Glomerular visceral epithelial cell (primary cell): ENCODE data around the gene STX4.

Experiments
- DNase-seq: peaks from one replicate; pipeline ENCODE4 v3.0.0-alpha.2; 2016; ENCODE audit errors: extremely low spot score

Gene STX4

GRCh38 chr16:31020536-31020935 lies 12.8 kb upstream of the STX4 start:
- no peak for DNase-seq

- no peak for DNase-seq
Measured at GRCh38 chr16:31022544-31023251, 10.7 kb upstream of the STX4 start.

GRCh38 chr16:31023252-31023602 lies 10.1 kb upstream of the STX4 start:
- DNase-seq = no peak

GRCh38 chr16:31023627-31024226 lies 9.6 kb upstream of the STX4 start:
- no peak for DNase-seq

GRCh38 chr16:31025339-31025738 lies 8.0 kb upstream of the STX4 start:
- no peak for DNase-seq

- DNase-seq = no peak
Measured at GRCh38 chr16:31029272-31029671, 4.1 kb upstream of the STX4 start.

GRCh38 chr16:31031276-31031675 lies 2.1 kb upstream of the STX4 start:
- DNase-seq = no peak

GRCh38 chr16:31033709-31034492 lies 543 bp downstream of the STX4 start:
- DNase-seq = peak; percentile 70

- no peak for DNase-seq
Measured at GRCh38 chr16:31036691-31037090, 3.3 kb downstream of the STX4 start.

- DNase-seq = no peak
Measured at GRCh38 chr16:31038993-31039392, 5.6 kb downstream of the STX4 start.

- no peak for DNase-seq
Measured at GRCh38 chr16:31042866-31043265, 9.5 kb downstream of the STX4 start.

GRCh38 chr16:31043352-31043751 lies 10.0 kb downstream of the STX4 start:
- DNase-seq = no peak

- DNase-seq = no peak
Measured at GRCh38 chr16:31043898-31044481, 10.6 kb downstream of the STX4 start.

- DNase-seq = no peak
Measured at GRCh38 chr16:31050280-31051030, 17.1 kb downstream of the STX4 start.

- peak; percentile 87 for DNase-seq
Measured at GRCh38 chr16:31052114-31052513, 18.8 kb downstream of the STX4 start.

GRCh38 chr16:31055613-31056012 lies 22.3 kb downstream of the STX4 start:
- DNase-seq = no peak

- no peak for DNase-seq
Measured at GRCh38 chr16:31061126-31061812, 27.9 kb downstream of the STX4 start.

GRCh38 chr16:31061813-31062440 lies 28.6 kb downstream of the STX4 start:
- no peak for DNase-seq

GRCh38 chr16:31063495-31063842 lies 30.1 kb downstream of the STX4 start:
- DNase-seq = no peak

GRCh38 chr16:31063843-31064611 lies 30.7 kb downstream of the STX4 start:
- DNase-seq = no peak
